Stomach smooth muscle (tissue), 2 donors: ENCODE data around the gene SELPLG.
A peak's percentile ranks its signal among the peaks of the same experiment; 100 is the strongest.

ENCODE experiments used
- H3K27ac ChIP-seq: one replicate; pipeline ENCODE4 v1.7.0; 2013; ENCODE audit warnings: mild to moderate bottlenecking, low read length, inconsistent platforms
- H3K27me3 ChIP-seq, 2 donors: one replicate each; pipeline ENCODE4 v1.7.0; 2013; ENCODE audit warnings: low read length in 2 of 2; ENCODE audit not compliant: insufficient read depth in 2 of 2, control insufficient read depth in 1 of 2
- H3K36me3 ChIP-seq, 2 donors: one replicate each; pipeline ENCODE4 v1.7.0; 2013; ENCODE audit warnings: low read length in 2 of 2; ENCODE audit not compliant: control insufficient read depth in 2 of 2, insufficient read depth in 2 of 2
- H3K4me1 ChIP-seq: one replicate; pipeline ENCODE4 v1.7.0; 2013; ENCODE audit warnings: low read length; ENCODE audit not compliant: control insufficient read depth, insufficient read depth
- H3K4me3 ChIP-seq, 2 donors: one replicate each; pipeline ENCODE4 v1.7.0; 2013; ENCODE audit warnings: low read length in 2 of 2
- H3K9ac ChIP-seq, 2 donors: one replicate each; pipeline ENCODE4 v1.7.0; 2013; ENCODE audit warnings: low read length in 2 of 2, mild to moderate bottlenecking in 1 of 2
- H3K9me3 ChIP-seq, 2 donors: one replicate each; pipeline ENCODE4 v1.7.0; 2013; ENCODE audit warnings: low read length in 2 of 2; ENCODE audit not compliant: control insufficient read depth in 2 of 2
- donor health status: healthy.
- donor health status: Pancreatic carcinoma.

The SELPLG gene

GRCh38 chr12:108610336-108610815 is 23.3 kb downstream of the SELPLG start:
- Histone ChIP-seq H3K4me1 (peaks cover 11% of the 10 kb centered on the region), H3K4me3 (no peak overlapping the region), H3K27ac (no peak overlapping the region), H3K9ac (no peak overlapping the region), H3K36me3 (no peaks in the 10 kb centered on the region), H3K27me3 (no peaks in the 10 kb centered on the region), H3K9me3 (no peaks in the 10 kb centered on the region)

- H3K36me3 ChIP-seq: no peaks in the 10 kb centered on the region
- no peaks in the 10 kb centered on the region for H3K9me3 ChIP-seq
- no peak overlapping the region for H3K4me3 ChIP-seq
- H3K4me1 ChIP-seq: peaks cover 11% of the 10 kb centered on the region
- no peak overlapping the region for H3K27ac ChIP-seq
- no peaks in the 10 kb centered on the region for H3K27me3 ChIP-seq
- H3K9ac ChIP-seq: no peak overlapping the region
These were observed 24.0 kb downstream of the SELPLG start for GRCh38 chr12:108609537-108610335.

- H3K4me3 ChIP-seq: no peak overlapping the region
- peaks cover 11% of the 10 kb centered on the region for H3K4me1 ChIP-seq
- no peak overlapping the region for H3K9ac ChIP-seq
- no peak overlapping the region for H3K27ac ChIP-seq
- no peaks in the 10 kb centered on the region for H3K27me3 ChIP-seq
- H3K36me3 ChIP-seq: no peaks in the 10 kb centered on the region
- no peaks in the 10 kb centered on the region for H3K9me3 ChIP-seq
These were observed 25.1 kb downstream of the SELPLG start for GRCh38 chr12:108608616-108609015.

- H3K4me1 ChIP-seq: peaks cover 9% of the 10 kb centered on the region
- no peaks in the 10 kb centered on the region for H3K9me3 ChIP-seq
- H3K27me3 ChIP-seq: no peaks in the 10 kb centered on the region
- H3K9ac ChIP-seq: no peak overlapping the region
- H3K36me3 ChIP-seq: no peaks in the 10 kb centered on the region
- H3K27ac ChIP-seq: no peak overlapping the region
- no peak overlapping the region for H3K4me3 ChIP-seq
These were observed 25.6 kb downstream of the SELPLG start for GRCh38 chr12:108607981-108608600.

GRCh38 chr12:108606492-108606891 is 27.2 kb downstream of the SELPLG start:
- no peaks in the 10 kb centered on the region for H3K36me3 ChIP-seq
- H3K9ac ChIP-seq: no peak overlapping the region
- peak overlapping the region; percentile 24 for H3K27ac ChIP-seq
- no peaks in the 10 kb centered on the region for H3K27me3 ChIP-seq
- H3K4me1 ChIP-seq: peaks cover 9% of the 10 kb centered on the region
- H3K9me3 ChIP-seq: no peaks in the 10 kb centered on the region
- no peak overlapping the region for H3K4me3 ChIP-seq

- Histone ChIP-seq H3K4me1 (peaks cover 9% of the 10 kb centered on the region), H3K9me3 (no peaks in the 10 kb centered on the region), H3K27ac (no peak overlapping the region), H3K9ac (no peak overlapping the region), H3K27me3 (no peaks in the 10 kb centered on the region), H3K36me3 (no peaks in the 10 kb centered on the region), H3K4me3 (no peak overlapping the region)
These were observed 27.8 kb downstream of the SELPLG start for GRCh38 chr12:108605690-108606406.

- peaks cover 9% of the 10 kb centered on the region for H3K4me1 ChIP-seq
- no peak overlapping the region for H3K9ac ChIP-seq
- H3K9me3 ChIP-seq: no peaks in the 10 kb centered on the region
- H3K27ac ChIP-seq: no peak overlapping the region
- H3K27me3 ChIP-seq: no peaks in the 10 kb centered on the region
- H3K36me3 ChIP-seq: no peaks in the 10 kb centered on the region
- H3K4me3 ChIP-seq: no peak overlapping the region
These were observed 28.5 kb downstream of the SELPLG start for GRCh38 chr12:108605000-108605689.

GRCh38 chr12:108604208-108604941 is 29.3 kb downstream of the SELPLG start:
- Histone ChIP-seq H3K4me1 (peaks cover 2% of the 10 kb centered on the region), H3K4me3 (no peak overlapping the region), H3K27ac (no peak overlapping the region), H3K27me3 (no peaks in the 10 kb centered on the region), H3K36me3 (no peaks in the 10 kb centered on the region), H3K9me3 (no peaks in the 10 kb centered on the region), H3K9ac (no peak overlapping the region)

GRCh38 chr12:108603743-108604142 is 30.0 kb downstream of the SELPLG start:
- H3K27ac ChIP-seq: no peak overlapping the region
- H3K4me3 ChIP-seq: no peak overlapping the region
- no peak overlapping the region for H3K9ac ChIP-seq
- H3K36me3 ChIP-seq: no peaks in the 10 kb centered on the region
- H3K9me3 ChIP-seq: no peaks in the 10 kb centered on the region
- no peaks in the 10 kb centered on the region for H3K4me1 ChIP-seq
- no peaks in the 10 kb centered on the region for H3K27me3 ChIP-seq
